ENCODE measurements around the gene COG3.

GRCh38 chr13:45490068-45490467, 25.3 kb downstream of the COG3 start:
- TF ChIP-seq CTCF (IDR thresholded peaks at IDR 0.05; ENCODE audit: extremely low read depth in 1 of 2, insufficient read depth in 1 of 2, low read depth in 1 of 2, low read length in 2 of 2) (no peak), POLR2A (IDR thresholded peaks at IDR 0.05; ENCODE audit: low read depth, low read length) (no peak), JUN (IDR thresholded peaks at IDR 0.05; ENCODE audit: borderline replicate concordance, insufficient read depth, insufficient read length, low read depth) (no peak), POLR2AphosphoS5 (IDR thresholded peaks at IDR 0.05; ENCODE audit: insufficient read depth, low read depth, low read length) (no peak), EZH2 (IDR thresholded peaks at IDR 0.05; ENCODE audit: borderline replicate concordance, low read depth, low read length, severe bottlenecking) (no peak), FOS (IDR thresholded peaks at IDR 0.05; ENCODE audit: borderline replicate concordance, insufficient read depth, low read length) (no peak), MAX (IDR thresholded peaks at IDR 0.05; ENCODE audit: insufficient read depth, insufficient read length) (no peak), MYC (IDR thresholded peaks at IDR 0.05; ENCODE audit: low read depth, low read length) (no peak), GATA2 (IDR thresholded peaks at IDR 0.05; ENCODE audit: insufficient read depth, insufficient read length, low read depth, low read length) (no peak)
